HEK293 (cell line): ENCODE results near the gene PTPN12.

Experiments used
- CTCF ChIA-PET: fragments of 350-600 bp; formaldehyde crosslinking; extraction: SDS; loops from one replicate; lab custom pipeline; 2021; ENCODE audit warnings: antibody characterized with exemption; lab: Yijun Ruan, JAX
- POLR2A ChIA-PET: fragments of 300-600 bp; formaldehyde crosslinking; extraction: SDS; loops from one replicate; lab custom pipeline; 2020; ENCODE audit warnings: antibody characterized with exemption, inconsistent platforms; lab: Yijun Ruan, JAX
- H3K27ac ChIP-seq: fragments of 200-500 bp; sonication (Bioruptor generic); 2 replicates; pipeline ENCODE4 v1.5.1; 2014; ENCODE audit warnings: low read depth, low read length, control low read depth, inconsistent platforms; ENCODE audit errors: extremely low read depth
- H3K36me3 ChIP-seq, 2 experiments: fragments of 200-500 bp in 1 of 2; sonication (Bioruptor generic) in 1 of 2; 1 replicate in 1 of 2; 2 replicates in 1 of 2; pipeline ENCODE4 v1.5.1; 2014 to 2017; ENCODE audit warnings: inconsistent platforms in 2 of 2, low read length in 2 of 2; ENCODE audit not compliant: control insufficient read depth in 2 of 2, insufficient read depth in 1 of 2
- H3K4me1 ChIP-seq: fragments of 200-500 bp; sonication (Bioruptor generic); 2 replicates; pipeline ENCODE4 v1.5.1; 2014; ENCODE audit warnings: mild to moderate bottlenecking, low read length, inconsistent platforms; ENCODE audit not compliant: control insufficient read depth, insufficient read depth
- H3K4me3 ChIP-seq: 2 replicates; pipeline ENCODE4 v1.5.1; 2011; ENCODE audit warnings: low read depth, mild to moderate bottlenecking, control low read depth, low read length, moderate library complexity
- H3K9me3 ChIP-seq: fragments of 200-500 bp; sonication (Bioruptor generic); 2 replicates; pipeline ENCODE4 v1.5.1; 2014; ENCODE audit warnings: low read depth, low read length, inconsistent platforms; ENCODE audit not compliant: control insufficient read depth, insufficient read depth
- EGR2 ChIP-seq: fragments of 450-650 bp; formaldehyde crosslinking; IDR thresholded peaks from 2 replicates; pipeline ENCODE4 v1.5.1; 2016; ENCODE audit warnings: low read depth, missing biosample characterization, missing genetic modification characterization
- ELK4 ChIP-seq: IDR thresholded peaks from 2 replicates; pipeline ENCODE4 v1.6.1; 2011; ENCODE audit warnings: mild to moderate bottlenecking, low read depth, low read length, borderline replicate concordance
- IKZF3 ChIP-seq: fragments of 450-650 bp; IDR thresholded peaks from 2 replicates; pipeline ENCODE4 v1.5.0; 2018; ENCODE audit warnings: missing biosample characterization, mild to moderate bottlenecking, missing genetic modification characterization, moderate library complexity
- KLF16 ChIP-seq: fragments of 450-650 bp; formaldehyde crosslinking; IDR thresholded peaks from 2 replicates; pipeline ENCODE4 v1.5.1; 2017; ENCODE audit warnings: missing biosample characterization, missing genetic modification characterization
- KLF7 ChIP-seq: fragments of 450-650 bp; formaldehyde crosslinking; IDR thresholded peaks from 2 replicates; pipeline ENCODE4 v1.5.1; 2016; ENCODE audit warnings: missing biosample characterization, missing genetic modification characterization, borderline replicate concordance
- MYNN ChIP-seq: fragments of 450-650 bp; formaldehyde crosslinking; IDR thresholded peaks from 2 replicates; pipeline ENCODE4 v1.5.1; 2016; ENCODE audit warnings: missing biosample characterization, missing genetic modification characterization, borderline replicate concordance
- OSR2 ChIP-seq: fragments of 450-650 bp; formaldehyde crosslinking; IDR thresholded peaks from 2 replicates; pipeline ENCODE4 v1.5.1; 2016; ENCODE audit warnings: missing biosample characterization, missing genetic modification characterization
- PATZ1 ChIP-seq: fragments of 450-650 bp; formaldehyde crosslinking; IDR thresholded peaks from 2 replicates; pipeline ENCODE4 v1.5.1; 2016; ENCODE audit warnings: missing biosample characterization, missing genetic modification characterization
- RBAK ChIP-seq: fragments of 450-650 bp; formaldehyde crosslinking; IDR thresholded peaks from 2 replicates; pipeline ENCODE4 v1.5.1; 2016; ENCODE audit warnings: missing biosample characterization, missing genetic modification characterization
- REST ChIP-seq: fragments of 450-650 bp; formaldehyde crosslinking; IDR thresholded peaks from 2 replicates; pipeline ENCODE4 v1.5.1; 2016; ENCODE audit warnings: missing biosample characterization, missing genetic modification characterization
- SP2 ChIP-seq: fragments of 450-650 bp; formaldehyde crosslinking; IDR thresholded peaks from 2 replicates; pipeline ENCODE4 v1.5.1; 2016; ENCODE audit warnings: missing biosample characterization, missing genetic modification characterization
- SP3 ChIP-seq: fragments of 450-650 bp; formaldehyde crosslinking; IDR thresholded peaks from 2 replicates; pipeline ENCODE4 v1.5.1; 2016; ENCODE audit warnings: missing biosample characterization, missing genetic modification characterization
- YY2 ChIP-seq: fragments of 450-650 bp; formaldehyde crosslinking; IDR thresholded peaks from 2 replicates; pipeline ENCODE4 v1.5.1; 2016; ENCODE audit warnings: missing biosample characterization, missing genetic modification characterization
- ZFHX2 ChIP-seq: fragments of 450-650 bp; formaldehyde crosslinking; conservative IDR thresholded peaks from 2 replicates; pipeline ENCODE4 v1.5.1; 2016; ENCODE audit warnings: missing biosample characterization, missing genetic modification characterization
- ZNF202 ChIP-seq: fragments of 450-650 bp; formaldehyde crosslinking; IDR thresholded peaks from 2 replicates; pipeline ENCODE4 v1.5.1; 2016; ENCODE audit warnings: missing biosample characterization, missing genetic modification characterization, borderline replicate concordance
- ZNF24 ChIP-seq: fragments of 450-650 bp; formaldehyde crosslinking; IDR thresholded peaks from 2 replicates; pipeline ENCODE4 v1.5.1; 2016; ENCODE audit warnings: missing biosample characterization, missing genetic modification characterization
- ZNF335 ChIP-seq: fragments of 450-650 bp; formaldehyde crosslinking; conservative IDR thresholded peaks from 2 replicates; pipeline ENCODE4 v1.5.1; 2016; ENCODE audit warnings: missing biosample characterization, missing genetic modification characterization
- ZNF394 ChIP-seq: fragments of 450-650 bp; formaldehyde crosslinking; IDR thresholded peaks from 2 replicates; pipeline ENCODE4 v1.5.1; 2016; ENCODE audit warnings: missing biosample characterization, missing genetic modification characterization, mild to moderate bottlenecking, moderate library complexity, borderline replicate concordance
- ZNF404 ChIP-seq: fragments of 450-650 bp; formaldehyde crosslinking; IDR thresholded peaks from 2 replicates; pipeline ENCODE4 v1.5.1; 2017; ENCODE audit warnings: missing biosample characterization, missing genetic modification characterization
- ZNF513 ChIP-seq: fragments of 450-650 bp; IDR thresholded peaks from 2 replicates; pipeline ENCODE4 v1.5.1; 2018; ENCODE audit warnings: missing biosample characterization, missing genetic modification characterization
- ZNF600 ChIP-seq: fragments of 450-650 bp; formaldehyde crosslinking; IDR thresholded peaks from 2 replicates; pipeline ENCODE4 v1.5.1; 2016; ENCODE audit warnings: missing biosample characterization, missing genetic modification characterization
- ZNF660 ChIP-seq: fragments of 450-650 bp; IDR thresholded peaks from 2 replicates; pipeline ENCODE4 v1.5.1; 2018; ENCODE audit warnings: missing biosample characterization, mild to moderate bottlenecking, missing genetic modification characterization
- ZNF692 ChIP-seq: fragments of 450-650 bp; formaldehyde crosslinking; IDR thresholded peaks from 2 replicates; pipeline ENCODE4 v1.5.1; 2016; ENCODE audit warnings: missing biosample characterization, missing genetic modification characterization
- ZNF76 ChIP-seq: fragments of 450-650 bp; formaldehyde crosslinking; IDR thresholded peaks from 2 replicates; pipeline ENCODE4; 2016; ENCODE audit warnings: low read depth, missing biosample characterization, missing genetic modification characterization, borderline replicate concordance
- ZXDB ChIP-seq: fragments of 450-650 bp; formaldehyde crosslinking; IDR thresholded peaks from 2 replicates; pipeline ENCODE4 v1.5.1; 2016; ENCODE audit warnings: missing biosample characterization, missing genetic modification characterization

PTPN12 gene

DNA sequence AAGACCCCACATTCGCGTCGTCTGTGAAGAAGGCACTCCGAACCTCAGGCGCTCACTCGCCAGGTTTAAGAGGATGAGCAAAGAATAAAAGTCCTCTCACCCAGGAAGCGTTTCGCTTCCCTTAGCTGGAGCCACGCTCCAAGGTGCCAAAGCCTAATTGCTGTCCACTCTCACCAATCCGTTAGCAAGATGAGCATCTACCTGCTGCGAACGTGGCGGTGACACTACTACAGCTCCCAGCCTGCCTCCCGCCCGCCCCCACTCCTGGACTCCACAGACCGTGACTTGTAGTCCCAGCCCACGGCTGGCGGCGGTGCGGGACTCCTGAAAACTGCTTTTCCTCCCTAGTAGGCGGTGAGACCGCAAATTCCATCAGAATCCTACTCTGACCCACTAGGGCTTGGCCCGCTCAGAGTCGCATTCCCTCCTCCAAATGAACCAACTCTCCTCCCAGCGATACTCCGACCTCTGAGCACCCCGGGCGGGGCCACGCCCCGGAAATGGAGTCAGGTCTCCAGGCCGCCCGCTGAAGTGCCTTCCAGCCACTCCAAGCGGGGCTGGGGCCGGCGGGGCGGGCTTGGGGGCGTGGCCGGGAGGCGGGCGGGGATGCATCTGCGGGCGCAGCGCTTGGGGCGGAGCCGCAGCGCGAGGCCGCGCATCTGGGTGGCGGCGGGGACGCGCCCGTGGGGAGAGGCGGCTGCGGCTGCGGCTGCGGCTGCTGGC, 521 bp upstream of the PTPN12 start:
- POLR2A ChIA-PET: interaction anchor here (0.6 to 1.0 kb wide), 6 partner anchors 14 to 130 kb away, joined by 3 to 5 read pairs (median 4); no protein-coding TSS in a partner anchor
- H3K27ac ChIP-seq: peak overlapping the region; percentile 66
- CTCF ChIA-PET: interaction anchor here (0.6 kb wide), 1 partner anchor 10 kb away, joined by 4 read pairs; no protein-coding TSS in a partner anchor
- peak; percentile 63 for TF ChIP-seq EGR2 (tag by site-specific recombination)
- peak; percentile 48; the same call in 1 of the 2 replicates for TF ChIP-seq ZXDB (tag by site-specific recombination)
- TF ChIP-seq ZNF24 (tag by site-specific recombination): 0 out of 2 replicates have a peak, but pooled peaks have one; percentile 25
- TF ChIP-seq SP2: peak; percentile 65
- 0 out of 2 replicates have a peak, but pooled peaks have one; percentile 16 for TF ChIP-seq ZNF692 (tag by site-specific recombination)
- no peak for TF ChIP-seq YY2 (tag by site-specific recombination)
- TF ChIP-seq PATZ1 (tag by site-specific recombination): peak; percentile 33; the same call in 1 of the 2 replicates
- 0 out of 2 replicates have a peak, but pooled peaks have one; percentile 34 for TF ChIP-seq IKZF3
- TF ChIP-seq ZNF513 (tag by site-specific recombination): no peak
- TF ChIP-seq ELK4: peak; percentile 50; the same call in 1 of the 2 replicates
- no peak for TF ChIP-seq OSR2
- TF ChIP-seq ZNF600: peak; percentile 48; the same call in 1 of the 2 replicates
- TF ChIP-seq ZNF404: no peak
- peak; percentile 24; the same call in 1 of the 2 replicates for TF ChIP-seq REST (tag by site-specific recombination)
- peak; percentile 76; the same call in 1 of the 2 replicates for TF ChIP-seq MYNN (tag by site-specific recombination)
- TF ChIP-seq ZNF76: peak; percentile 62
- TF ChIP-seq ZFHX2 (tag by site-specific recombination): peak; percentile 76
- no peak for TF ChIP-seq ZNF202 (tag by site-specific recombination)
- 0 out of 2 replicates have a peak, but pooled peaks have one; percentile 37 for TF ChIP-seq KLF16 (tag by site-specific recombination)
- TF ChIP-seq KLF7: 0 out of 2 replicates have a peak, but pooled peaks have one; percentile 22
- TF ChIP-seq ZNF335 (tag by site-specific recombination): peak; percentile 59
- 0 out of 2 replicates have a peak, but pooled peaks have one; percentile 14 for TF ChIP-seq ZNF394
- peak; percentile 76 for TF ChIP-seq SP3 (tag by site-specific recombination)
- peak; percentile 17; the same call in 1 of the 2 replicates for TF ChIP-seq ZNF660
- TF ChIP-seq RBAK (tag by site-specific recombination): no peak

More for the DNA sequence above, 521 bp upstream of the PTPN12 start:
- H3K9me3 ChIP-seq: no peaks in the 10 kb centered on the region
- H3K36me3 ChIP-seq: no peaks in the 10 kb centered on the region
- no peaks in the 10 kb centered on the region for H3K4me1 ChIP-seq
- peak overlapping the region; percentile 73 for H3K4me3 ChIP-seq
